Transverse colon (tissue), 4 donors: Measurements from ENCODE around the gene POLR3C.
"Not testable (repeated sequence)": the region's sequence is repeated elsewhere in the genome, so short reads cannot be mapped to it uniquely, and the experiment has no call there.

ENCODE experiments used
- EP300 ChIP-seq: sonication (generic); formaldehyde crosslinking; IDR thresholded peaks from one replicate; pipeline ENCODE4 v1.6.1; 2017; ENCODE audit warnings: antibody characterized with exemption, low read depth
- POLR2A ChIP-seq: fragments of 450-650 bp; IDR thresholded peaks from one replicate; pipeline ENCODE4 v1.6.1; 2016; ENCODE audit warnings: antibody characterized with exemption, mild to moderate bottlenecking, moderate library complexity
- POLR2AphosphoS5 ChIP-seq, 3 donors: sonication (generic); formaldehyde crosslinking; IDR thresholded peaks; one replicate each; pipeline ENCODE4 v1.6.1; 2016; ENCODE audit warnings: antibody characterized with exemption in 3 of 3
- TF ChIP-seq, protein P1 (sequence below), 5 experiments: fragments of 200-600 bp in 3 of 5; fragments of 450-650 bp in 2 of 5; sonication (generic) in 3 of 5; IDR thresholded peaks; 1 replicate in 2 of 5; 2 replicates in 3 of 5; pipeline ENCODE4 v1.5.1; 2016 to 2017; ENCODE audit warnings: antibody characterized with exemption in 5 of 5, inconsistent platforms in 3 of 5, mild to moderate bottlenecking in 2 of 5, moderate library complexity in 1 of 5

DNA sequence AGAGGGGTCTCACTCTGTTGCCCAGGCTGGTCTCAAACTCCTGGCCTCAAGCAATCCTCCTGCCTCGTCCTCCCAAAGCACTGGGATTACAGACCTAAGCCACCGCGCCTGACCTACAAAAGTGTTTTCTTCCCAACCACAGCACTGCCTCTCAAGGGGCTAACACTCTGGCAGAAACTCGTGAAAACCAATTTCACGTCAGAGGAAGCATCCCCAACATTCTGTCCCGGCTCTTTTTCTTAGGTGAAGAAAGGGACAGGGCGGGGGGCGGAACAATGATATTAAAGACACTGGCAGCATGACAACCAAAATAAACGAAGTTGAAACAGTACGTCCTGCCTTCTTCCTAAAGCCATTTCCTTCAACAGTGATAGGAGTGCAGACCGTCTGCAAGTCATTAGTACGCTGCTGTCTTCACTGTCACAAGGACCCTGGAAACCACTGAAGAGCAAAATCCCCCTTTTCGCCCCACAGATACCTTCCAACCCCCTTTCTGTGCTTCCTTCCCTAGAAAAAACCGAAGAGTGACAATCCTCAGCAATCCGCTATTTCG is 1.1 kb upstream of the POLR3C start:
- TF ChIP-seq, protein P1, sequence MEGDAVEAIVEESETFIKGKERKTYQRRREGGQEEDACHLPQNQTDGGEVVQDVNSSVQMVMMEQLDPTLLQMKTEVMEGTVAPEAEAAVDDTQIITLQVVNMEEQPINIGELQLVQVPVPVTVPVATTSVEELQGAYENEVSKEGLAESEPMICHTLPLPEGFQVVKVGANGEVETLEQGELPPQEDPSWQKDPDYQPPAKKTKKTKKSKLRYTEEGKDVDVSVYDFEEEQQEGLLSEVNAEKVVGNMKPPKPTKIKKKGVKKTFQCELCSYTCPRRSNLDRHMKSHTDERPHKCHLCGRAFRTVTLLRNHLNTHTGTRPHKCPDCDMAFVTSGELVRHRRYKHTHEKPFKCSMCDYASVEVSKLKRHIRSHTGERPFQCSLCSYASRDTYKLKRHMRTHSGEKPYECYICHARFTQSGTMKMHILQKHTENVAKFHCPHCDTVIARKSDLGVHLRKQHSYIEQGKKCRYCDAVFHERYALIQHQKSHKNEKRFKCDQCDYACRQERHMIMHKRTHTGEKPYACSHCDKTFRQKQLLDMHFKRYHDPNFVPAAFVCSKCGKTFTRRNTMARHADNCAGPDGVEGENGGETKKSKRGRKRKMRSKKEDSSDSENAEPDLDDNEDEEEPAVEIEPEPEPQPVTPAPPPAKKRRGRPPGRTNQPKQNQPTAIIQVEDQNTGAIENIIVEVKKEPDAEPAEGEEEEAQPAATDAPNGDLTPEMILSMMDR (IDR thresholded peaks at IDR 0.05), result not testable (repeated sequence)
- TF ChIP-seq POLR2AphosphoS5 (IDR thresholded peaks at IDR 0.05); POLR2A; EP300: not testable (repeated sequence)
